Suppressor macrophage treated with lipopolysaccharide for 4 hours (primary cell): Measurements from ENCODE around the gene MYEF2.
A peak's percentile ranks its signal among the peaks of the same experiment; 100 is the strongest.

Source experiments
- DNase-seq: peaks from one replicate; pipeline ENCODE4 v3.0.0-alpha.2; 2020

The MYEF2 gene

GRCh38 chr15:48177766-48178647, at the start of gene MYEF2:
TSS of gene MYEF2 (minus strand) at chr15:48178295. CDS start at chr15:48178237, 58 bp downstream.
- DNase-seq, result peak; percentile 14

- no peak for DNase-seq
Measured at GRCh38 chr15:48225771-48226170, 47.7 kb upstream of the MYEF2 start.

- DNase-seq, result no peak
Measured at GRCh38 chr15:48222627-48223026, 44.5 kb upstream of the MYEF2 start.

GRCh38 chr15:48221885-48222284, 43.8 kb upstream of the MYEF2 start:
- no peak for DNase-seq

GRCh38 chr15:48221261-48221660, 43.2 kb upstream of the MYEF2 start:
- DNase-seq, result no peak

- no peak for DNase-seq
Measured at GRCh38 chr15:48205981-48206380, 27.9 kb upstream of the MYEF2 start, which contains the start of gene SLC12A1. TSS of gene SLC12A1 (plus strand) at chr15:48206302. CDS start at chr15:48207720, 1,418 bp downstream.

GRCh38 chr15:48202068-48202467, 24.0 kb upstream of the MYEF2 start:
- DNase-seq, result no peak

GRCh38 chr15:48191574-48192225, 13.6 kb upstream of the MYEF2 start, which contains the start of gene CTXN2:
TSS of gene CTXN2 (plus strand) at chr15:48191665. CDS start at chr15:48201301, 9,636 bp downstream.
- DNase-seq, result no peak

GRCh38 chr15:48190932-48191573, 13.0 kb upstream of the MYEF2 start:
- DNase-seq, result peak; percentile 44

GRCh38 chr15:48186271-48186670, 8.2 kb upstream of the MYEF2 start:
- DNase-seq, result no peak

GRCh38 chr15:48185529-48185928, 7.4 kb upstream of the MYEF2 start:
- DNase-seq, result no peak

- no peak for DNase-seq
Measured at GRCh38 chr15:48182749-48183148, 4.7 kb upstream of the MYEF2 start.

- DNase-seq, result no peak
Measured at GRCh38 chr15:48178648-48178931, 495 bp upstream of the MYEF2 start.

GRCh38 chr15:48177383-48177765, 721 bp downstream of the MYEF2 start:
- peak; percentile 23 for DNase-seq

- DNase-seq, result no peak
Measured at GRCh38 chr15:48176957-48177356, 1.1 kb downstream of the MYEF2 start.

GRCh38 chr15:48176112-48176511, 2.0 kb downstream of the MYEF2 start:
- DNase-seq, result no peak

GRCh38 chr15:48175126-48175525, 3.0 kb downstream of the MYEF2 start:
- DNase-seq, result no peak

- no peak for DNase-seq
Measured at GRCh38 chr15:48170981-48171380, 7.1 kb downstream of the MYEF2 start.

- DNase-seq, result no peak
Measured at GRCh38 chr15:48168616-48169015, 9.5 kb downstream of the MYEF2 start.

- no peak for DNase-seq
Measured at GRCh38 chr15:48153526-48153925, 24.6 kb downstream of the MYEF2 start.

- no peak for DNase-seq
Measured at GRCh38 chr15:48149858-48150257, 28.2 kb downstream of the MYEF2 start.

GRCh38 chr15:48147358-48147757, 30.7 kb downstream of the MYEF2 start:
- no peak for DNase-seq

- no peak for DNase-seq
Measured at GRCh38 chr15:48145923-48146322, 32.2 kb downstream of the MYEF2 start.

GRCh38 chr15:48144889-48145288, 33.2 kb downstream of the MYEF2 start:
- DNase-seq, result no peak
